Heart left ventricle (tissue), 13 donors: ENCODE measurements around the gene RASGEF1C.

Experiments
- CTCF ChIP-seq, 12 donors: fragments of 200-600 bp; sonication (generic) in 4 of 12; IDR thresholded peaks; one replicate each; pipeline versions ENCODE4 v1.5.0 to v1.8.0; 2018 to 2022; ENCODE audit warnings: antibody characterized with exemption in 12 of 12, mild to moderate bottlenecking in 5 of 12
- POLR2A ChIP-seq, 2 donors: fragments of 450-650 bp; IDR thresholded peaks; one replicate each; pipeline ENCODE4 v1.6.1; 2017; ENCODE audit warnings: antibody characterized with exemption in 2 of 2, mild to moderate bottlenecking in 2 of 2, moderate library complexity in 2 of 2
- donor health status: ischemic (EF 13 %, LVEDD 7.1; RV severe dilation, severe dysfunction).
- donor health status: DM: no; HTN: yes; CAD: no.
- donor health status: DM: no; HTN: no; CAD: no.
- donor health status: ischemic (EF 25% LVEDD 6.9; RV normal size, moderate dysfunction).
- donor health status: ischemic (EF 25% LVEDD 5.7; RV mildly dilated, moderate dysfunction).
- donor health status: ischemic (EF 35%, LVEDD 5.7; RV mildly dilated, moderate dysfunction).
- donor health status: nonischemic (EF 11% LVEDD 7.7; RV severe dilation, severe dysfunction).
- donor health status: DM: yes; HTN: yes; CAD: no.
- donor health status: PGD.
- donor health status: ischemic (EF 29% LVEDD 5.4; RV normal size, mild dysfunction).
- donor health status: nonischemic (EF 23%, LVEDD 6.1; RV moderate dilation, normal function).

- TF ChIP-seq POLR2A (IDR thresholded peaks at IDR 0.05) (no peak), CTCF (IDR thresholded peaks at IDR 0.05) (no peak)
Observed at GRCh38 chr5:180204276-180204819, 4.7 kb downstream of the RASGEF1C start.
